Cerebellar nuclear complex (tissue), 1 donor: ENCODE measurements around the gene GARS1.

ENCODE experiments used
- DNase-seq, 2 experiments: peaks; one replicate each; lab custom pipeline; 2025; lab: John Stamatoyannopoulos, UW

The GARS1 gene

GRCh38 chr7:30682212-30683083 lies 87.8 kb downstream of the GARS1 start, which contains the start of gene CRHR2:
Gene CRHR2 (minus strand): TSS chr7:30682456. CDS start chr7:30682280, 176 bp downstream.
- DNase-seq, result no peak

DNA sequence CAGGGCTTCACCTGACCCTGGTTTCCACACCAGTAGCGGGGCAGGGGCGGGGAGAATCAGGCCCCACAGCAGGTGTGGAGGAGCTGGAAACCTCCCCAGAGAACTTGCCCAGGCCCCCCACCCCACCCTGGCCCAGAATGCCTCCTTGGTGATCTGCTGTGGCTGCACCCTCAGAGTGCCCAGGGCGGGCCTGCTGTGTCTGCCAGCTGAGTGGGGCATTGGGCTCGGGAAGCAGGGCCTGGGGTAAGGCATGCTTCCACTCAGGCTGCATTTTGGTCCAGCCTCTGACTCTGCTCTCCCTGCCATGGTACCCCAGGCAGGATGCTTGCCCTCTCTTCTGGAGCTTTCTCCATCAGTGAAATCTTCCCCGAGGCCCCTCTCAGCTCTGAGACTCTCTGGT lies 88.6 kb downstream of the GARS1 start:
- no peak for DNase-seq
